Upper lobe of left lung (tissue), 4 donors: Measurements from ENCODE around the gene FAM180A.

Source experiments
- CTCF ChIP-seq, 6 experiments: fragments of 450-650 bp in 4 of 6; fragments of 200-600 bp in 2 of 6; sonication (generic) in 2 of 6; IDR thresholded peaks; one replicate each; pipeline ENCODE4 v1.5.1; 2016 to 2019; ENCODE audit warnings: antibody characterized with exemption in 6 of 6
- EP300 ChIP-seq, 4 donors: sonication (generic); formaldehyde crosslinking; IDR thresholded peaks; one replicate each; pipeline ENCODE4 v1.5.1; 2017; ENCODE audit warnings: antibody characterized with exemption in 4 of 4, control low read depth in 2 of 4
- POLR2A ChIP-seq, 4 donors: fragments of 450-650 bp; IDR thresholded peaks; one replicate each; pipeline ENCODE4 v1.5.1; 2016 to 2017; ENCODE audit warnings: antibody characterized with exemption in 4 of 4, mild to moderate bottlenecking in 2 of 4

DNA sequence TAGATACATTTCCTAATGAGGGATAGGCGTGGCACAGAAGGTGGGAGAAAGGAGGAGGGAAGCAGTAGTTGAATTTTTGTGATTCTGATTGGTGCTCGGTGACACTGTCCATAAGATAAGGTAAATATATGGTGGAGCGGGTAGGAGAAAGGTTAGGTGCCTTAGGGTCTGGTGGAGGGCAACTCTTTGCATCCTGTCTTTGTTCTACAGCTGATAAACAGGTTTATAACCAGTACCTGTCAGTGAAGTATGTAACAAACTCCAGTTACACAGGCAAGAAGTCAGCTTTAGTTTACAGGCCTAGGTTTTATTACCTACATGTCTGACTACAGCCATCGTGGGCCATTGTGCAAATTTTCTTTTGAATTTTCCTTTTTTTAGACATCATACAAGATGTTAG, 10.9 kb upstream of the FAM180A start:
- no peak for TF ChIP-seq CTCF (IDR thresholded peaks at IDR 0.05)
- no peak for TF ChIP-seq EP300 (IDR thresholded peaks at IDR 0.05)
- TF ChIP-seq POLR2A (IDR thresholded peaks at IDR 0.05) = no peak
